ENCODE results near the gene MAP4K4. TPM values are rescaled to one million over a fixed set of nuclear protein-coding genes. Genes with fewer than 3 reads are reported as not detected.

MAP4K4 gene
- total RNA-seq, 1 experiment from 2014 or later: 59.2 TPM

- DNase-seq (ENCODE audit: low spot score): no peak
These were observed 26.0 kb downstream of the MAP4K4 start for GRCh38 chr2:101723371-101724124.

GRCh38 chr2:101724125-101724474 lies 26.6 kb downstream of the MAP4K4 start:
- no peak for DNase-seq (ENCODE audit: low spot score)

GRCh38 chr2:101725038-101725437 lies 27.5 kb downstream of the MAP4K4 start:
- DNase-seq (ENCODE audit: low spot score): no peak

- DNase-seq (ENCODE audit: low spot score): no peak
These were observed 28.1 kb downstream of the MAP4K4 start for GRCh38 chr2:101725515-101726192.

GRCh38 chr2:101728865-101729264 lies 31.4 kb downstream of the MAP4K4 start:
- no peak for DNase-seq (ENCODE audit: low spot score)

- DNase-seq (ENCODE audit: low spot score): no peak
These were observed 32.1 kb downstream of the MAP4K4 start for GRCh38 chr2:101729521-101730190.

- DNase-seq (ENCODE audit: low spot score): no peak
These were observed 33.9 kb downstream of the MAP4K4 start for GRCh38 chr2:101731221-101732054.

GRCh38 chr2:101732199-101732598 lies 34.7 kb downstream of the MAP4K4 start:
- no peak for DNase-seq (ENCODE audit: low spot score)

GRCh38 chr2:101732773-101733256 lies 35.3 kb downstream of the MAP4K4 start:
- DNase-seq (ENCODE audit: low spot score): no peak

- no peak for DNase-seq (ENCODE audit: low spot score)
These were observed 35.9 kb downstream of the MAP4K4 start for GRCh38 chr2:101733257-101733993.

- no peak for DNase-seq (ENCODE audit: low spot score)
These were observed 37.1 kb downstream of the MAP4K4 start for GRCh38 chr2:101734505-101735165.

GRCh38 chr2:101735166-101735533 lies 37.6 kb downstream of the MAP4K4 start:
- DNase-seq (ENCODE audit: low spot score): no peak

GRCh38 chr2:101736233-101736632 lies 38.7 kb downstream of the MAP4K4 start:
- no peak for DNase-seq (ENCODE audit: low spot score)

GRCh38 chr2:101736861-101737291 lies 39.4 kb downstream of the MAP4K4 start:
- no peak for DNase-seq (ENCODE audit: low spot score)

- no peak for DNase-seq (ENCODE audit: low spot score)
These were observed 40.2 kb downstream of the MAP4K4 start for GRCh38 chr2:101737478-101738255.

- no peak for DNase-seq (ENCODE audit: low spot score)
These were observed 41.1 kb downstream of the MAP4K4 start for GRCh38 chr2:101738649-101739048.

- no peak for DNase-seq (ENCODE audit: low spot score)
These were observed 43.1 kb downstream of the MAP4K4 start for GRCh38 chr2:101740555-101740964.

- DNase-seq (ENCODE audit: low spot score): no peak
These were observed 44.4 kb downstream of the MAP4K4 start for GRCh38 chr2:101741775-101742520.

- no peak for DNase-seq (ENCODE audit: low spot score)
These were observed 45.0 kb downstream of the MAP4K4 start for GRCh38 chr2:101742547-101742946.
